HPDE6-E6E7 (cell line): Measurements from ENCODE around the gene TMEM106A.
"Not testable (repeated sequence)": the region's sequence is repeated elsewhere in the genome, so short reads cannot be mapped to it uniquely, and the experiment has no call there.

Source experiments
- DNase-seq: peaks from one replicate; pipeline ENCODE4 v3.0.0; 2011; ENCODE audit warnings: missing footprints; ENCODE audit errors: extremely low spot score

Gene TMEM106A

DNA sequence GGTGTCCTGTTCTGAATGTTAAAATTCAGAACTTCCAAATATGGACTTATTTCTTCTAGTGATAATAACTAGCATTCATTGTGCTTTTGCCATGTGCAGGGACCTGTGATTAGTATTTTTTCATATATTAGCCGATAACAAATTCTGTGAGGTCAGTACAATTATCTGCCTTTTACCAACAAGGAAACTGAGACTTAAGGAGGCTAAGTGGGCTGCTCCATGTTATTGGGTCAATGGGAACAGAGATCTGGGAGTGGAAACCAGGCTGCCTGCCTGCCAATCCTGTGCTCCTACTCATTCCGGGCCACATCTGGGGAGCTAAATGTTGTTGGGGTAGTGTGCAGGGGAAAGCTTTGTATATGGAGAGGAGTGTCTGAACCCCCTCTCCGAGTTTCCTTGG, 3.7 kb downstream of the TMEM106A start:
- no peak for DNase-seq

DNA sequence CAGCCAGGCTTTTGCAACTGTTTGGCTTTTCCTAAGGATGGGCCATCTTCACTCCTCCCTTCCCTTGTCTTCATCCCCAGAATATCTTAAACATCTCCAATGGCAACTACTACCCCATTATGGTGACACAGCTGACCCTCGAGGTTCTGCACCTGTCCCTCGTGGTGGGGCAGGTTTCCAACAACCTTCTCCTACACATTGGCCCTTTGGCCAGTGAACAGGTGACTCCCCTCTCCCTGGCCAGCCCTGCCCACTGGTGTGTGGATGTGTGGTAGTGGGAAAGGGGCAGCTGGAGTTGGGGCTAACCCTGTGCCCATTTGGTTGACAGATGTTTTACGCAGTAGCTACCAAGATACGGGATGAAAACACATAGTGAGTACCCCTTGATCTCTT, 4.7 kb downstream of the TMEM106A start:
- no peak for DNase-seq

DNA sequence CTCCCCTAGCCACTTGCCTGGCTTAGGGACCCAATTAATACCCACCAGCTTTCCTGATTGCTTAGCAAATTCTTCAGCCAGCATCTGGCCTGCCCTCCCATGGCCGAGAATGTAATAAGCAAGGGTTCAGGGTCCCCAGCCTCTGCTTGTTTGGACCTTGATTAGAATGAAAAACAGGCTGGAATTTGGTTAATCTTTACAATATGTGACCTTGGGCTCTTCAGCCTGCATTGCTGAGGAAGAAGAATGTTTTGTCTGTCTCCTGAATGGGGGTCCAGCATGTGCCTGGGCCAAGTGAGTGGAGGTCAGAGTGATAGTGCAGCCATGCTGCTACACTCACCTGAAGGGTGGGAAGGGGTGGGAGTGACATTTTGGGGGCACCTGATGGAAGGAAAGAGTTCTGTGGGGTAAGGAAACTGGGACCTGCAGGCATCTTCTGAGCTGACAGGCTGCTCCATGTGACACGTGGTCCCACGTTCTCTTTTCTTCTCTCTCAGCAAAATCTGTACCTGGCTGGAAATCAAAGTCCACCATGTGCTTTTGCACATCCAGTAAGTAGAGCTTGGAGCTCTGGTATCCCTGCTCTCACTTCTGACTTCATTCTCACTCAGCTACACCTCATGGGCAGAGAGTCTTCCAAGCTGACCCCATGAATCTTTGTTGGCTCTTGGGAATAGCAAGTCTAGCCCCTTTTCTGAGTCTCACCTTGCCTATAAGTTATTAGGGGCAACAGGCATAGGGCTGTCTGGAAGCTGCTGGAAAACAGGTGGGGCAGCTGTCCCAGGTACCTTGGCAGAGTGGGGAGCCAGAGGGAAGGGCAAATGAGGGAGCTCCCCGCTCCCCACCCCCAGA, 5.3 kb downstream of the TMEM106A start:
- DNase-seq: no peak

DNA sequence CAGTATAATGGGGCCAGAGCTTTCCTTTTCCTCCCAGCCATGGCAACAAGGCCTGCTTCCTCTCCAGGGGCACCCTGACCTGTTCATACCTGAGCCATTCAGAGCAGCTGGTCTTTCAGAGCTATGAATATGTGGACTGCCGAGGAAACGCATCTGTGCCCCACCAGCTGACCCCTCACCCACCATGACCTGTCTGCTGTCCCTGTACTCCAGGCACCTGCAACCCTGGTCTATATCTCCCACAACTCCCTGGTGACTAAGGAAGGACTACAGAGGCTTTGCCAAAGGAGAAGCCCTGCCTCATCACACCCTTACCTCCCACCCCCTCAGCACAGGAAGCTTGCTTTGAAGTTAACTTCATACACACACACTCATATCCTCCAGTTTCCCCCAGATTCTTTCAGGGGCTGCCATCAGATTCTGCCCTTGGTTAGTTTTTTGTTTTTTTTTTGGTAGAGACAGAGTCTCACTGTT, 6.0 kb downstream of the TMEM106A start:
- DNase-seq: no peak

DNA sequence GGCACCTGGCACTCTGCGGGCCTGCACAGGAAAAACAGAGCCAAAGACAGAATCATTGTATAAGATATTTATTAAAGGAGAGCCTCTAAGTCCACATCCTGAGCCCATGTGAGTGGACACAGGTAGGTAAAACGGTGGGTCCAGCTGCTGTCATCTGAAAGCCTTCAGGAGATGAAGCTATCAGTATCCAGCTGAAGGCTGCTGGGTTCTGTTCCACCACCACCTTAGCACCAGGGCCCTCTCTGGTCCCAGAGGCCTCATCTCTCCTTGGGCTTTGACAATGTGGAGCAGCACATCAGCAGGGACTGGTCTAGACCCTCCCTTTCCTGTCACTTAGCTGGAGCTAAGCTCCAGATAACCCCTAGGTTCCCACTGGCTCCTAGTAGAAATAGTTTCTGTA, 7.3 kb downstream of the TMEM106A start:
- no peak for DNase-seq

DNA sequence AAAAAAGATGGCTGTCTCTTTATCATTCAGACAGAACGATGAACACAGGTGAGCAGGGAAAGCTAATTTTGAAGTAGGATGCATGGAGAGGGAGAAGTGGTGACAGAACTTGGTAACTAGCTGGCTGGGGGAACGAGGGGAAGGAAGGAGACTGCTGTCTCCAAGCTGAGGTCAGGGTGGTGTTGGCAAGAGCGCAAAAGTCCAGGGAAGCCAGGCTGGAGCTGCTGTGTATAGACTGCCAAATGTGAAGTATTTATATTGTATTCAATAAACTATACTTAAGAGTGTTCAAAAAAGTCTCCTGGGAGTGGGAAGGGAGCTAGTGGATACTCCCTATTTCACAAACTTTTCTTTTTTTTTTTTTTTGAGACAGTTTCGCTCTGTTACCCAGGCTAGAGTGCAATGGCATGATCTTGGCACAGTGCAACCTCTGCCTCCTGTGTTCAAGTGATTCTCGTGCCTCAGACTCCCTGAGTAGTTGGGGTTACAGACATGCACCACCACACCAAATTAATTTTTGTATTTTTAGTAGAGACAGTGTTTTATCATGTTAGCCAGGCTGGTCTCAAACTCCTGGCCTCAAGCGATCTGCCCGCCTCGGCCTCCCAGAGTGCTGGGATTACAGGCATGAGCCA, 8.2 kb downstream of the TMEM106A start:
- DNase-seq: no peak

DNA sequence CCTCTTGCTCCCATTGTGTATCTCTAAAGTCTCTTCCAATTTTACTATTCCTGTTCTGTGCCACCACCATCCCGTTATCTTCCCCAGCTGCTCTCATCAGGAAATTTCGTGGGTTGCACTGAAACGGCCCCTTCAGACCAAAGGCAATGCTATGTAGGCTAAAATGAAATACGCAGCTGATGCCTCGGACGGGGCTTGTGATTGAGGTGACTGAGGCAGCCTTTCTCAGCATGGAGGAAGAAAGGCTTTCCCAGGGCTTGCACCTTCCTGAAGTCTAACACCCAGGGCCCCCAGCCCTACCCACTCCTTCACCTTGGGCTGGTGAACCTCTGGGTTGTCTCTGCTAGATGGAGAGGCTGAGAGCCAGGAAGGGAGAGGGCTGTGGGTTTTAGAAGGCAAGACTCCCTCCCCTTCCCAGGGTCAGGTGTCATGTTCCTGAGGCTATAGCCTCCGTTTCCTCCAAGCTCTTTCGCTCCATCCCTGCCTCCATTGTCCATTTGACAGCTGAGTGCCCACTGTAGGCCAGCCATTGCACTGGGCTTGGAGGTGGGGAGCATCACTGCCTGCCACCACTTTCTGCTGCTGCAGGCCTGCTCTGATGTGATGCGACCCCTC, 8.9 kb downstream of the TMEM106A start:
- no peak for DNase-seq

DNA sequence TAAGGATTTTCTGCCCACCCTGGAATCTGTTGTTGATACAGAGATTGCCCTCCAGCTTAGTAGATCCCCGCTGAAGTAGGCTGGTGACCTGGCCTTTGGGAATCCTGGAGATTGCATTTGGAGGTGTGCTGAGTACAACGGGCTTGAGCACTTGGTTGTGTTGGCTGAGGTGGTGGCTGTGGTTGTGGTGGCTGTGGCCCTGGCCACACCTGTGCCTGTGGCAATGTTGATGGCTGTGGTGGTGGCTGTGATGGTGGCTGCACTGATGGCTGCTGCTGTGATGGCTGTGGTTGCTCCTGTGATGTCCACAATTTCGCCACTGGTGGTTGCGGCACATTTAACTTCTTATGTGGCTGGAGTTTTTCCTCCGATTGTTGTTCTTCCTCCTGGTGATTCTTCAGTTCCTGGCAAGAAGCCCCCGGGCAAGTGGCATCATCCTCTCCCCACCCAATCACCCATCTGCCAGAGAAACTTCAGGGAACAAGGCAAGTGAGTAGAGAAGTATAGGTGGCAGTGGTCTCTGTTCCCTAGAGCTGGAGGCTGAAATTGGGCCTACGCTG, 12.6 kb downstream of the TMEM106A start:
- DNase-seq: no peak

DNA sequence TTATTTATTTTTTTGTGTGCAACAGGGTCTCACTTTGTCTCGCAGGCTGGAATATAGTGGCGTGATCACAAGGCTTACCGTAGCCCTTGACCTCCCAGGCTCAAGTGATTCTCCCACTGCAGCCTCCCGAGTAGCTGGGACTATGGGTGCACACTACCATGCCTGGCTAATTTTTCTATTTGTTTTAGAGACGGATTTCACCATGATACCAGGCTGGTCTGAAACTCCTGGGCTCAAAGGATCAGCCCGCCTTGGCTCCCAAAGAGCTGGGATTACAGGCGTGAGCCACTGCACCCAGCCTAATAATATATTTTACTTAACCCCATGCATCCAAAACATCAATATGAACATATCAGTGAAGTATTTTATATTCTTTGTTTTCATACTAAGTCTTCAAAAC, 14.7 kb downstream of the TMEM106A start:
- no peak for DNase-seq

DNA sequence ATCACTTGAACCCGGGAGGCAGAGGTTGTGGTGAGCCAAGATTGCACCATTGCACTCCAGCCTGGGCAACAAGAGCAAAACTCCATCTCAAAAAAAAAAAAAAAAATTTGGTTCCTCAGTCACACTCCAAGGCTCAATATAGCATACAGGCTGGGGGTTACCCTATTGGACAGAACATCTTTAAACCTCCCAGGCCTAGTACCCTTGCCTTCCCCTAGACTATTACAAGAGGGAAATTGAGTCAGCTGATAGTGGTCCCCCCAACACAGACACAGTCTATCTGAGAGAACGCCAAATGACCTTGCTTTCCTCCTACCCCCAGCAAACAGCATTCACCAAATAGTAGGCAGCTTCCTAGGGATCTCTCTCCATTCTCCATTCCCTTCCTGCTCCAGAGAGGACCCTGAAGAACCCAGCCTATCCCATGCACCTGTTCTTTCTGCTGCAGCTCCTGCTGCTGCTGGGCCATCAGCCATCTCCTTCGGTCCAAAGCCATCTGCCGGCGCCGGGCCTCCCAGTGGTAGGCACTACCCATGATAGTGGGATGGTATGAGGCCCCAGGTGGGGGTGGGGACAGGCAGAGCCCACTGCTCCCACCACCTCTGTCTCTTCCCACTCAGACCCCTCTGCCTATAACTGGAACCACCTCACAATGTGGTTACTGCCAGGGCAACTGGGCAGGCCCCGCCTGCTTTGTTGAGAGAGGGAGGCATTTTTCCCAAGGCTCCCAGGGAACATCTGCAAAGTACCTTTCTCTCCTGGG, 16.5 kb downstream of the TMEM106A start, which contains the start of gene CCDC200:
Gene CCDC200, minus strand, starts transcription at position 604 of the 763 bp plus-strand sequence. Its CDS starts 69 bp downstream, at position 535.
- DNase-seq: not testable (repeated sequence)

DNA sequence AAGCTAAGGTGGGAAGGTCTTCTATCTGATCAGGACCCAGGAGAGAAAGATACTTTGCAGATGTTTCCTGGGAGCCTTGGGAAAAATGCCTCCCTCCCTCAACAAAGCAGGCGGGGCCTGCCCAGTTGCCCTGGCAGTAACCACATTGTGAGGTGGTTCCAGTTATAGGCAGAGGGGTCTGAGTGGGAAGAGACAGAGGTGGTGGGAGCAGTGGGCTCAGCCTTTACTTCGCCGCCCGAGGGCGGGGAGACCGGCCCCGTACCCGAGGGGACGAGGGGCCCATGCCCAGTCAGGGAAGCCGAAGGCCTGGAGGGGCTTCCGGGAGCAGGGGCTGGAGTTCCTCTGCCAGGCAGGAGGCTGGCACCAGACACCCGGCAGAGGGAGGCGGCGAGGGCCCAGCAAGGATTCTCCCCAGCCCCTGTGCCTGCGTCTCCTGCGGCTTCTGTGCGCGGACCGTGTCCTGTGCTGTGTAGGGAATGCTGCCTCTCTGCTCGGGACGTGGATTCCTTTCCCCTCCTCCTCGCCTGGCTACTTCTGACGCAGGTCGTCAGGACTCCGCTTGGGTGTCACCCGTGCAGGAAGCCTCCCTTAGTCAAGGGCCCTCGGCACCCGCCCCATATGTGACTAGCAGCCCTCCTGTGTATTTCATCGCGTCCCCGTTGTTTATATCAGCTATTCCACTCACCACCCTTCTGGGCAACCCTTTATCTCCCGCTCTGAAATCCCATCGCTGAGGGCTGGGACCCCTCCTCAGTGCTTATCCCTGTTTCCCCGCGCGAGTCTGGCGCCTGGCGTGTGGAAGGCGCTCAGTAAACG, 19.7 kb downstream of the TMEM106A start:
- DNase-seq: not testable (repeated sequence)

DNA sequence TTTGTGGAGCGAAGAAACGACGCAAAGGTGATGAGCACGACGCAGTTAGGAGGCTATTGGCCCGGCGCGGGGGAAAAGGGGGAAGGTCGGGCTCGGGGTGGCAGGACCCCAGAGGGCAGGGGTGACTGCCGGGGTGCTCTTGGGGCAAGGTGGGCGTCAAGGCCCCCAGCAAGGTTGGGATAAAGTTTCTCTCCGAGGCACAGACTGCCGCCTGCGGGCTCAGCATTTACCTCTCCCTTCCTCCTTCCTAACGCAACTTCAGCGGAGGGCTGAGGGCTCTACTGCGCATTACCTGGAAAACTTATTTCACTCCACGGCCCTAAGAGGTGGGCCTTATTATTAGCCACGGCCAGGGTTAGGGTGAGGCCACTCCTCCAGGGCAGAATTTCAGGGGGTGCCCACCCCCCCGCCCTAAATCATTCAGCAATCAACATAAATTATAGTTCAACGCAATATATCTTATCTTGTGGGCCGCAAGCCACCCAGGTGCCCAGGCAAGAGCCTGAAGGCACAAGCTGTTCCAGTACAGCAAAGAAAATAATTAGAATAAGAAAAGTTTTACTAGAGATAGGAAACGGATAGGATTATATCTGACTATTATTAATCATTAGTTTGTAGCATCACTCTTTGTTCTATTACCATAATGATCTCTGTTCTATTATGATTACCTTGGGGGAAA, 20.5 kb downstream of the TMEM106A start:
- not testable (repeated sequence) for DNase-seq

DNA sequence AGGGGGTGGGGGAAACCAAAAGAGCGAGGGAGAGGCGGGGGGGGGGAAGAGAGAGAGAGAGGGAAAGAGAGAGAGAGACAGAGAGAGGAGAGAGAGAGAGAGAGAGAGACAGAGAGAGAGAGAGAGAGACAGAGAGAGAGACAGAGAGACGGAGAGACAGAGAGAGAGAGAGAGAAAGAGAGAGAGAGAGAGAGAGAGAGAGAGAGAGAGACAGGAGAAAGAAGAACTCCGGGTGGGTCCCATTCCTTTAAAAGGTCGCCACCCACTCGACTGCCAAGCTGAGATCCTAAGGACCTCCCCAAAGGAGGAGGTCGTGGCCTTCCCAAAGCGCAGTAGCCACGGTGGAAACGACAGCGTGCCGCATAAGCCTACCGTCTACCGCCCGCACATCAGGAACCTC, 21.6 kb downstream of the TMEM106A start:
- DNase-seq: not testable (repeated sequence)

DNA sequence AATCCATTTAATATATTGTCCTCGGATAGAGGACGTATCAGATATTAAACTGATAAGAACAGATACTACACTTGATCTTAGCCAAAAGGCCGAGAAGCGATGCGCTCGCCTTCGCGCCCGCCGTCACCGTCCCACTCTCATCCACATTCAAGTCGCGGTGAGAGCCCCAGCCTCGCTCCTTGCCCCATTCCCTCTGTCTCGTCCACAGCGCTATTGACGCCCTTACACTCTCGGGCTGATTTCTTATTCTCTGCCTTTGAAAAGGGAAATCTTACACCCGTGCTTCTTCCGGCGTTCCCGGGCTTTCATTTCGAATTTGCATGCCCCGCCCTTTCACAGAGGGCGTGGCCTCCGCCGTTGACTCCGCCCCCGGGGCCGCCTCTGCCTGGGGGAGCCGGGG, 22.2 kb downstream of the TMEM106A start, which contains the start of gene RNU2-1:
Gene RNU2-1, minus strand, starts transcription at position 101 of the 400 bp plus-strand sequence.
- DNase-seq: not testable (repeated sequence)

DNA sequence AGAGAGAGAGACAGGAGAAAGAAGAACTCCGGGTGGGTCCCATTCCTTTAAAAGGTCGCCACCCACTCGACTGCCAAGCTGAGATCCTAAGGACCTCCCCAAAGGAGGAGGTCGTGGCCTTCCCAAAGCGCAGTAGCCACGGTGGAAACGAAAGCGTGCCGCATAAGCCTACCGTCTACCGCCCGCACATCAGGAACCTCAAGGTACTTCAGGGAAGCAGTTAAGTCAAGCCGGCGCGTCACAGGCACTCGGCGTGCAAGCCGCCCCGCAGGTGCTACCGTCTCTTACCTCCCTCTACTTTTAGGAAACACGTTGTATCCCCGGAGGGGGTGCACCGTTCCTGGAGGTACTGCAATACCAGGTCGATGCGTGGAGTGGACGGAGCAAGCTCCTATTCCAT, 27.9 kb downstream of the TMEM106A start:
- not testable (repeated sequence) for DNase-seq

DNA sequence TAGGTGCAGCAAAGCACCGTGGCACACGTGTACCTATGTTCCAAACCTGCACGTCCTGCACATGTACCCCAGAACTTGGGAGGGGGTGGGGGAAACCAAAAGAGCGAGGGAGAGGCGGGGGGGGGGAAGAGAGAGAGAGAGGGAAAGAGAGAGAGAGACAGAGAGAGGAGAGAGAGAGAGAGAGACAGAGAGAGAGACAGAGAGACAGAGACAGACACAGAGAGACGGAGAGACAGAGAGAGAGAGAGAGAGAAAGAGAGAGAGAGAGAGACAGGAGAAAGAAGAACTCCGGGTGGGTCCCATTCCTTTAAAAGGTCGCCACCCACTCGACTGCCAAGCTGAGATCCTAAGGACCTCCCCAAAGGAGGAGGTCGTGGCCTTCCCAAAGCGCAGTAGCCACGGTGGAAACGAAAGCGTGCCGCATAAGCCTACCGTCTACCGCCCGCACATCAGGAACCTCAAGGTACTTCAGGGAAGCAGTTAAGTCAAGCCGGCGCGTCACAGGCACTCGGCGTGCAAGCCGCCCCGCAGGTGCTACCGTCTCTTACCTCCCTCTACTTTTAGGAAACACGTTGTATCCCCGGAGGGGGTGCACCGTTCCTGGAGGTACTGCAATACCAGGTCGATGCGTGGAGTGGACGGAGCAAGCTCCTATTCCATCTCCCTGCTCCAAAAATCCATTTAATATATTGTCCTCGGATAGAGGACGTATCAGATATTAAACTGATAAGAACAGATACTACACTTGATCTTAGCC, 29.1 kb downstream of the TMEM106A start:
- not testable (repeated sequence) for DNase-seq

DNA sequence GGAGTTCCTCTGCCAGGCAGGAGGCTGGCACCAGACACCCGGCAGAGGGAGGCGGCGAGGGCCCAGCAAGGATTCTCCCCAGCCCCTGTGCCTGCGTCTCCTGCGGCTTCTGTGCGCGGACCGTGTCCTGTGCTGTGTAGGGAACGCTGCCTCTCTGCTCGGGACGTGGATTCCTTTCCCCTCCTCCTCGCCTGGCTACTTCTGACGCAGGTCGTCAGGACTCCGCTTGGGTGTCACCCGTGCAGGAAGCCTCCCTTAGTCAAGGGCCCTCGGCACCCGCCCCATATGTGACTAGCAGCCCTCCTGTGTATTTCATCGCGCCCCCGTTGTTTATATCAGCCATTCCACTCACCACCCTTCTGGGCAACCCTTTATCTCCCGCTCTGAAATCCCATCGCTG, 34.8 kb downstream of the TMEM106A start:
- not testable (repeated sequence) for DNase-seq
